Activated naive CD4-positive, alpha-beta T cell treated with anti-CD3 and anti-CD28 coated beads, Interleukin-2, amount 50 U/mL, for 16 hours (primary cell): ENCODE results near the gene TRIM14.
"Not testable (repeated sequence)": the region's sequence is repeated elsewhere in the genome, so short reads cannot be mapped to it uniquely, and the experiment has no call there.

Experiments used
- DNase-seq: peaks from one replicate; pipeline ENCODE4 v3.0.0-alpha.2; 2020

The TRIM14 gene

GRCh38 chr9:98080326-98080725, 38.7 kb downstream of the TRIM14 start:
- no peak for DNase-seq

GRCh38 chr9:98078895-98079294, 40.1 kb downstream of the TRIM14 start:
- DNase-seq: no peak

- not testable (repeated sequence) for DNase-seq
These were observed 42.5 kb downstream of the TRIM14 start for GRCh38 chr9:98076514-98076890.

GRCh38 chr9:98075332-98075805, 43.7 kb downstream of the TRIM14 start:
- DNase-seq: no peak

- peak; percentile 61 for DNase-seq
These were observed 44.7 kb downstream of the TRIM14 start for GRCh38 chr9:98074115-98074990.

- DNase-seq: no peak
These were observed 47.3 kb downstream of the TRIM14 start for GRCh38 chr9:98071737-98072136.

- DNase-seq: no peak
These were observed 48.3 kb downstream of the TRIM14 start for GRCh38 chr9:98070704-98071103.

GRCh38 chr9:98069551-98069950, 49.5 kb downstream of the TRIM14 start:
- no peak for DNase-seq

GRCh38 chr9:98067184-98067583, 51.8 kb downstream of the TRIM14 start:
- no peak for DNase-seq

GRCh38 chr9:98066235-98066634, 52.8 kb downstream of the TRIM14 start:
- DNase-seq: no peak

- DNase-seq: no peak
These were observed 54.2 kb downstream of the TRIM14 start for GRCh38 chr9:98064623-98065392.

- DNase-seq: no peak
These were observed 56.9 kb downstream of the TRIM14 start for GRCh38 chr9:98062161-98062560.

GRCh38 chr9:98057138-98057799, 61.8 kb downstream of the TRIM14 start:
- DNase-seq: no peak

- DNase-seq: peak; percentile 93
These were observed 62.5 kb downstream of the TRIM14 start, which contains the start of gene NANS for GRCh38 chr9:98056269-98057137. TSS of gene NANS (plus strand) at chr9:98056732. CDS start at chr9:98056809, 77 bp downstream.

GRCh38 chr9:98054376-98054951, 64.6 kb downstream of the TRIM14 start:
- no peak for DNase-seq

- no peak for DNase-seq
These were observed 68.7 kb downstream of the TRIM14 start for GRCh38 chr9:98050351-98050750.

GRCh38 chr9:98049288-98050072, 69.5 kb downstream of the TRIM14 start:
- no peak for DNase-seq

- no peak for DNase-seq
These were observed 72.0 kb downstream of the TRIM14 start for GRCh38 chr9:98047002-98047401.

- DNase-seq: no peak
These were observed 72.9 kb downstream of the TRIM14 start for GRCh38 chr9:98046180-98046543.

- peak; percentile 31 for DNase-seq
These were observed 73.5 kb downstream of the TRIM14 start for GRCh38 chr9:98045234-98046179.
